Stimulated activated CD4-positive, alpha-beta T cell treated with anti-CD3 and anti-CD28 coated beads, TNF-alpha, amount 100 ng/mL, for 4 hours (primary cell): Measurements from ENCODE around the gene WFDC12.
A peak's percentile ranks its signal among the peaks of the same experiment; 100 is the strongest.

ENCODE experiments used
- DNase-seq, 3 experiments: peaks; one replicate each; pipeline ENCODE4 v3.0.0-alpha.2; 2020; ENCODE audit warnings: low read depth in 3 of 3

The WFDC12 gene

DNA sequence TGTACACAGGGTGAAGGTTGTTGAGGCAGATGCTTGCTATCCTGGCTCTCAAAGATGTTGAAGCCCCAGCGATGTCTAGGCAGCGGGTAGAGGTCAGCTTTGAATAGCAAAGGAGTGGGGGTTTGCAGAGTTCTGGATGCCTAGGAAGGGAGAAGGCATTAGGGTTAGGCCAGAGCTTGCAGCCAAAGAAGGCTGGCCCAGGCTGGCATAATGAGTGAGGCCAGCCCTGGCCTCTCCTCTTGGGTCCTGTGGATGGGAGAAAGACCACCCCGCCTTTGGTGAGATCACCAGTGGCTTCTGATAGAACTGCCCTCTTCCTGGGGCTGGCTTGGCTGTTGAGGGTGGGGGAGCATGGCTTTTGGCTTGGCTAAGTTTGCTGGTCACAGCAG lies 8.9 kb downstream of the WFDC12 start:
- no peak for DNase-seq

DNA sequence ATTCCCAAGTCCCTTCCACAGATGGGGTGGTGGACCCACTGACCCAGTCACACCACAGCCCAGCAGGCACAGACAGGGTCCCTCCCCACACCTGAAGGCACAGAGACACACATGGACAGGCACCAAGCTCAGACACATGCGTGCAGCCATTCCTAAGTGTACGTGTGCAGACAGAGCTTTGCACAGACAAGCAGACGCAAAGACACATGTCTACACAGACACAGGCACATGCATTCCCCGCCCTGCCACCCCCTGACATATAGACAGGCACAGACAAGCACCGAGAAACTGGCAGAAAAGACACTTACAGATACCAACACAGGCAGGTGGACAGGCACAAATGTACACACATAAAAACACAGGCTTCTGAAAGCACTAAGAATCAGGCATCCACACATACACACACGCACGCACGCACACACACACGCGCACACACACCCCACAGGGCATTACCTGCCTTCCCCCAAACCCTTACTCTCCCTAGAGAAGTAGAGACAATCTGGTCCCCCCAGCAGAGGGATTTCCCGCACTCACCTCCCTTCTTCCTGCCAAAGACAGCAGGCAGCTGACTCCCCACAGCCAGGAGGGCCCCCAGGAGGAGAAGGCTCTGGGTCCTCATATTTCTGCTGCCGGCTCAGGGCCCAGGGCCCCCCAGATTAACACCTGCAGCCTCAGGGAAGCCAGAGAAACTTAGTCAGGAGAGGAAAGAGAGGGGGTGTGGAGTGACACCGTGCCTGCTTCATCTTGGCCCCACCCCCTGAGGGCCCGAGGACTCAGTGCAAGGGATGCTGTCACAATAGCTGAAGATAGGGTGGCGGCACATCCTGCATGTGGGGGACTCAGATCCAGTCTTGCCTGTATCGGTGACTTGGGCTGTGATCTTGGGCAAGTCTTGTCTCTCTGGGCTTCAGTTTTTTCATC lies 9.5 kb downstream of the WFDC12 start, which contains the start of gene WFDC5:
Gene WFDC5, minus strand, starts transcription at position 710 of the 921 bp plus-strand sequence. Its CDS starts 91 bp downstream, at position 619.
- DNase-seq: no peak

DNA sequence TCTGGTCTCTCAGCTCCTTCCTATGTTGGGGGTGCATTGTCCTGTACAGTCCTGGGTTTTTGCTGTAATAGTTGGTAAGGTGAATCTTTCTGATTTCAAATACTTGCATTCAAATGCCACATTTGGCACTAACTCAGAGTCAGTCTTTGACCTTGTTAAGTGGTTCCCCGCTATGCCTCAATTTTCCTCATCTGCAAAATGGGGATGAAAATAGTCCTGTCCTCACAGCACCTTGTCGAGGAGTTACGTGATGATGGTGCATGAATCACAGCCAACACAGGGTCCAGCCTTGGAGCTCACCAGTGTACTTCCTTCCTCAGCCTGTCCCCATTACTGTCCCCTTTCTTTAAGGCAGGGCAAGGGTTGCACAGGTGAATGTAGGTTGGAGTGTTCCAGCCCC lies 10.4 kb downstream of the WFDC12 start:
- no peak for DNase-seq

DNA sequence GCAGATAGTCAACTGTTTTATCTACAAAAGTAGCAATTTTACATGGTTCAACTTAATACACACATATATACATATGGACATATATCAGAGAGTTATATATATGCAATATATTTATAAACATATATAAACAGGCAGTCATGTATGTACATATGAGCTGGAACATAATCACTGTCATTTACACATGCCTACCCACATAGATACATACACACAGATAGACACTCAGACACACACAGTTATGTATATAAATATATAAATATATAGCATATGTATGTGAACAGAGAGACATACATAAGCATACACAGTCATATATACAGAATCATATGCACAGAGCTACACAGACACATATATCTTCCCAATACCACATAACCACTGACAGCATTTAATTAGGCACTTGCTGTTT lies 11.5 kb downstream of the WFDC12 start:
- DNase-seq: no peak

DNA sequence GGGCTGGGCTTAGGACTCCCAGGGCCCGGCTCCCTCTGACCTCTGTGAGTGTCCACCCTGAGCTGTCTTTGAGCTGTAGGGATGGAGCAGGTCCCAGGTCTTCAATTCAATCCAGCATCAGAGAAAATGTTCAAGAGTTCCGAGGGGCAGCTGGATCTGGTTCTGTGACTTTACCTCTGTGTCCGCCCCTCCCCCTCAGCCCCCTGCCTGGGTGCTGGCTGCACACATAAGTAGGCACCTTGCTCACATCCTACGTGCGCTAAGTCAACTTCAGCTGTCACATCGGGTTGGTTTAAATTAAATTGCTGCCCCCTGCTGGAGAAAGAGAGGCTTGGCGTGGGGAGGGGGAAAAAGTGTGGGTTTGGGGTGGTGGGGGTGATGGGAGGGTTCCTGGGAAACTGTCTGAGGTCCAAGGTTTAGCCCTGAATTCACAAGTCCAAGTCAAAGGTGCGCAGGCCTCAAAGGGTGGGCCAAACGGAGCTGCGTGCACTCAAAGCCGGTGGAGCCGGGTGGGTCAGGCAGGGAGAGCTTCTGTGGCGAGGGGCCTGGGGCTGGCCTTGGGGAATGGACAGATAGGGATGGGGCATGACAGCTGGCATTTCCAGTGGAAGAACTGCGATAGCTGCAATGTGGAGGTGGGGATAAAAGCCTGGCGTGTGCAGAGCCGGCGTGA lies 12.3 kb downstream of the WFDC12 start:
- no peak for DNase-seq

DNA sequence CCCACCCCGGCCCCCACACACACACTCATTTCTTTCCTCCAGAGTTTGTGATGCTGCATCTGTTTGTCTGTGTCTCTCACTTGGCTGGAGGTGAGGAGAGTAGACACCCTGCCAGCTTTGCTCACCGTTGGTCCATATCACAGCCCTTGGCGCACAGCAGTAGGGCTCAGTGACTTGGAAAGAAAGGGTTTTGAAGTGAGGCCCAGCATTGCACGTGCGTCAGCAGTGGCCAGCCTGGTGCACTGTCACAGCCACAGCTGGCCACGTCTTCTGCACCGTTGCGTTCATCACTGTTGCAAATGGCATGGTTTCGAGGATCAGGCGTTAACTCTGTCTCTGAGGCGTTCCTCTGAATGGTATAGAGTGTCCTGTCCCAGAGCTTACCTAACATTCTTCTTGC lies 13.0 kb downstream of the WFDC12 start:
- no peak for DNase-seq

DNA sequence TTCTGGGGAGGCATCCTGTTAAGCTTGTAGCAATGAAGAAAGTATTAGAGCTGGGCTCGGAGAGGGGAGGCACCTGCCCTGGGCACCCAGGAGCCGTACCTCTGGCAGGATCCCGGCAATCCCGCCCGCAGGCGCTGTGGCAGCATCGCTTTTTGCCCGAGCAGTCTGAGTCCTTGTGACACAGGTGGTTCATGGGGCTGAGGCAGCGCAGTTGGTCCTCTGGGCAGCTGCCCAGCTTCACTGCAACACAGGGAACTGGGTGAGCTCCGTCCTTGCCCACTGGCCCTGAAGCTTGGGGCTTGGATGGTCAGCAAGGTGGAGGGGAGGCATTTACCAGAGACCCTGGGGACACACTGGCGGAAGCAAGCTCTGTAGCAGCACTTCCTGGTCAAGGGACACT lies 14.0 kb downstream of the WFDC12 start:
- no peak for DNase-seq

DNA sequence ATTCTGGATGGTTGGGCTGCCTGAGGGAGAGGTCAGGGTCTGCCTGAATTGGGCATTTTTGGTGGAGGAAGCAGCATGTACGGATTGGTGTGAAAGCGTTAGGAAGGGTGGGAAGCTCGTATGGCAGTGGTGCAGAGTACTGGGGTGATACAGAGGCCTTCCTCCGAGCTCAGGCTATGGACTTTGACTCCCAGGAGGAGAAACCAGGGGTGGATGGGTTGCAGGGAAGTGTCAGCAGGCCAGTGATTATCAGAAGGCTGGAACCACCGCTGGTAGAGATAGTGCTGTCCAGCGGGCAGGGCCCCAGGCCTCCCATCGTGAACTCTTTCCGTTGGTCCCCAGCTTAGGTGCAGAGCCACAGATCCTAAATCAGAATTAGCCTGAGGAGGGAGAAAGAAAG lies 14.6 kb downstream of the WFDC12 start:
- no peak for DNase-seq

DNA sequence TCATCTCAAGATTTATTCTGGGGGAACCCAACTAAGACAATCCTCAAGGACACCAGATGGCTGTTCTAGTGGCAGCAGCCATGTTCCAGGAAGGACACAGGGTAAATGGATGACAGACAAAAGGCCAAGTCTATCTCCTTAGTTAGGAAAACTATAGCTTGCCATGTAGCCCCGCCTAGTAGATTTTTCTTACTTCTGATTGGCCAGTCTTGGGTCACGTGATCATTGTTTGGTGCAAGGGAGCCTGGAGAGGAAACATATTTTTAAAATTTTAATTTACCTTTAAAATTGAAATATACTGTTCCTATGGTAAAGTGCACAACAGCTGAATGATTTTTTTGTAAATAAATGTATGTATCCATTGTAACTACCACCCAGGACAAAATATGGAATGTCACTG lies 18.9 kb downstream of the WFDC12 start:
- no peak for DNase-seq

DNA sequence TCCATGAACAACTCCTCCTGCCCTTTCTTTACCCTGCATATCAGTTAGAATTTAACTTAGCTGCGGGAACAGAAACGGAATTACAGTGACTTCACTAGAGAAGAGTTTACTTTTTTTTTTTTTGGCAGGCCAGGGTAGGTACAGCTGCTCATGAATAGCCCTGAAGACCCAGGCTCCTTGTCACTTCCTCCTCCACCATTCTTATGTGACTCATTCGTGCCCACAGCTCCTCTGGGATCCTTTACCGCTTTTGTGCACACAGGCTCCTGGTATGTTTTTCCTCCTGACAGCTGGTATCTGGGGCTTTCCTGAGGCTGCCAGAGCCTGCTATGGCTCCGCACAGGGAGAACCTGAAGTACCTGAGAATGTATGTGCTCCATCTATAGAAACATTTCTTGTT lies 19.5 kb downstream of the WFDC12 start:
- DNase-seq: no peak

DNA sequence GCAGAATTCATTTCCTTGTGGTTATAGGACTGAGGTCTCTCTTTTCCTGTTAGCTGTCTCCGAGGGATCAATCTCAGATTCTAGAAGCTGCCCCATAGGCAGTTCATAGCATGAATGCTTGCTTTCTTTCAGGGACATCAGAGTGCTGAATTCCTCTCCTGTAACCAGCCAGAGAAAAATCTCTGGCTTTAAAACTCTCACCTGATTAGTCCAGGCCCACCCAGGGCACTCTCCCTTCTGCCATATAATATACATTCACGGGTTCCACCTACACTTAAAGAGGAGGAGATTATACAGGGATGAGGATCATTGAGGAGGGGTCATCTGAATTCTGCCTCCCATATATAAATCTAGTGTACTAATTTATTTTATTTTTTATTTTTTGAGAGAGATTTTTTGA lies 21.2 kb downstream of the WFDC12 start:
- no peak for DNase-seq

DNA sequence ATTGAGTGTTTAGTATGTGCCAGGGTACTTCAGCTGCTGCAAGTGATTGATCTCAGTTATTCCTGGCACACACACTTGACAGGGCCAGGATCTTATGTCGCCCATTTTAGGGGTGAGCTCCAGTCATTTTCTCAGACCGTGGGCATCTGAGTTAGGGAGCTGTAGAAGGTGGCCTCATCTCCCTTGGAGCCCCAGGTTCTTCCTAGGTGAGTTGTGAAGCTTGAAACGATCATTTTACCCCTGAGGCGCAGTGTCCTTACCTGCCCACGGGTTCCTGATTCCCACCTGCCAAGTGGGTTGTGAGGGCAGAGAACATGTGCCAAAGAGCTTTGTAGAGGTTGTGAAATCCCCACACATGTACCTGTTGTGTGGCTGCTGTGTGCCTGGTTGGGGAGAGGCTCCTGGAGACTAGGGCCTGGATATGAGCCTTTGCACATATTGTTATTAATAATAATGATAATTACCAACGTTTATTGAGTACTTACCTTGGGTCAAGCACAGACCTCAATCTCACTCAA lies 22.9 kb downstream of the WFDC12 start:
- DNase-seq: no peak

DNA sequence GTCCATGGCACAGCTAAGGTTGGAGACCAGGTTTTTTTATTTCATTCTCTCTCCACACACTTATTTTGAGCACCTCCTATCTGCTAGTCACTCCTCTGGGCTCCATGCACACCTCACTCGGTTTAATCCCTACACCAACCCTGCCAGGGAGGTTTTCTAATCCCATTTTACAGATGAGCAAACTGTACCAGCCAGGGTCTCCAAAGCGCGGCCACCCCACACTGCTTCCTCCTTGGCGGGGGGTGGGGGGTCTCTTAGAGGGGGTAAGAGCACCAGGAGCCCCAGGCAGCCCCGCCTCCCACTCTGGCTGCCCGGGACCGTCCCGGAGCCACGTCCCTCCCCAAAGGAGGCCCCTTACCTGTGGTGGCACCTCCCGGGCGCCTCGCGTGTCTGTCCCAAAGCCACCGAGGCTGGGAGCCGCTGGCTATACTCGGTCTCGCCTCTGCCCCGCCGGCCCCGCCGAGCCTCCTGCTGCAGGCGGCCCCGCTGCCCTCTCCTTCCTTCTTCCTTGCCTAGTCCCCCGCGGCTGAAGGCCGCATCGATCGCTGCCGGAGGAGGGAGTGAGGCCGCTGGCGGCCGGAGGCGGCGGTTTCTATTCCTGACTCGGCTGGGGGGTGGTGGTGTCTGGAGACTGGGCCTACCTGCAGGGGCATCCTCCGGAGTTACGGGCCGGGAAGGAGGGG lies 23.6 kb downstream of the WFDC12 start, which contains the start of gene KCNS1:
Gene KCNS1, minus strand, starts transcription at position 565 of the 683 bp plus-strand sequence. CDS start 1,891 bp downstream, outside the sequence.
- no peak for DNase-seq

DNA sequence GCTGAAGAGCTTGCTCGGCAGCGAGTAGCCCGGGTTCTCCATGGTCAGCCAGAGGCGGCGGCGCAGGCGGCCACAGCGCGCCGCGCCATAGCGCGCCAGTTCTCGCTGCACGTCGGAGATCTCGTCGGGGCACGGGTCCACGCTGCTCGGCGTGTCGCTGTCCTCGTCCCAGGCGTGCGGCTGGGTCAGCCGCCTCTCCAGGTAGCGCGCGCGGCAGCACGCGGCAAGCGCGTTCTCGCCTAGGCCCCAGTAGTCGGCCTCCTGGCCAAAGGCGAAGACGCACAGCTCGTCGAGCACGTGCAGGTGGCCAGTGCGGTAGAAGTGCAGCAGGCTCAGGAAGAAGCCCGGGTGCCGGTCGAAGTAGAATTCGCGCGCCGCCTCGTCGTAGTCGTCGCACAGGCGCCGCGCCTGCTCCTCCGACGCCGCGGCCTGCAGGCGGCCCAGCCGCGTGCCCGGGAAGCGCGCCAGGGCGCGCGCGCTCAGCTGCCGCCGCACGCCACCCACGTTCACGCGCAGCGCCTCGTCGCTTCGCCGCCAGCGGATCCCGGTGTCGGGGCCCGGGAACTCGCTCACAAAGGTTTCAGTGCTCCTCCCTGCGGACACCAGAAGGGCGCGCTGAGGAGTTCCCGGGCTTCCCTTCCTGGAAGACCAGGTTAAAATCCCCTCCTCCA lies 26.0 kb downstream of the WFDC12 start:
- DNase-seq: no peak

DNA sequence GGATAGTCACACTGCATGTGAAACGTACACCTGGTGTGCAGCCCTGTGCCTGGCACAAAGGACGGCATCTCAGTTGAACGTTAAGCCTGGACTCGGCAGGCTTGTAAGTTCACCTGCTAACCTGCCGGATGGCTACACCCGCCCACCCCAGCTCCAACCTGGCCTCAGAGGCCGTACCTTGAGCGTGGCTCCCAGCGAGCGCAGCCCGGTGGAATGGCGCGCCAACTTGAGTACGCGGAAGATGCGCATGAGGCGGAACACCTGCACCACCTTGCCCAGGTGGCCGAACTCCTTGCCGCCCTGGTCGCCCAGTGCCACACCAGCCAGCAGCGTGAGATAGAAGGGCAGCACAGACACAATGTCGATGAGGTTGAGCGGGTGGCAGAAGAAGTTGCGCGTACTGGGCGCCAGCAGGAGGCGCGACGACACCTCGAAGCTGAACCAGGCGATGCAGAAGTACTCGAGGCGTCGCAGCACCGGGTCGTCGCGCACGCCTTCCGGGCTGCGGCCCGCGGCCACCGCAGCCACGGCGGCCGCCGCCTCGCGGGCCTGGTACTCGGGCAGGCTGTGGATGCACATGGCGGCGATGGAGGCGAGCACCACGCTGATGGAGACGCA lies 26.7 kb downstream of the WFDC12 start:
- no peak for DNase-seq

DNA sequence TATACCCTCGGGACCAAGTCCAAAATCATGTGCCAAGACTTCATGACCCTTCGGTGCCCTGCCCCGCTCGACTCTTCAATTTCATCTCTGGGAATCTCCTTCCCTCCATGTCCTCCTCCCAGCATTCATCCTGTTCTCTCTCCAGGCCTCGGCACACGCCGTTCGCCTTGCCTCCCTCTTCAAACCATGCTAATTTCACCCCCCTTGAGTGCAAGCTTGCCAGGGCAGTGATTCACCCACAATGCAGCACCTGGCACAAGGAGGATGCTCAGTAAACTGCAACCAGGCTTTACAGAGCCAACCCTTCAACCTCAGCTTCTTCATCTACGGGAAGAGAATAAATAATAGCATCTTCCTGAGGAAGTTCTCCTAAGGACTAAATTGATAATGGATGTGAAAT lies 27.5 kb downstream of the WFDC12 start:
- DNase-seq: no peak

DNA sequence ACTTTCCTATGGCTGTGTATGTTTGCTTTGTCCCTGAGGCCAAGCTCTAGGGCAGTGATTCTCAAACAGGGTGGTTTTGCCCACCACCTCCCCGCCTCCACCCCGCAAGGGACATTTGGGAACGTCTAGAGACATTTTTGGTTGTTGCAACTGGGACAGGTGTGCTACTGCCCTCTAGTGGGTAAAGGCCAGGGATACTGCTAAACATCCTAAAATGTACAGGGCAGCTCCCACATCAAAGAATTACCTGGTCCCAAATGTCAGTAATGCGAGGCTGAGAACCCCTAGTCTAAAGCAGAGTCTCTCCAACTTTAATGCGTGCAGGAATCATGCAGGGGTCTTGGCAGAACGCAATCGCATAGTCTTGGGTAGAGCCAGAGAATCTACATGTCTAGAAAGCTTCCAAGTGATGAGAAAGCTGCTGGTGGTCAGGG lies 28.4 kb downstream of the WFDC12 start:
- DNase-seq: peak in 1 of 3 experiments; percentile 40

DNA sequence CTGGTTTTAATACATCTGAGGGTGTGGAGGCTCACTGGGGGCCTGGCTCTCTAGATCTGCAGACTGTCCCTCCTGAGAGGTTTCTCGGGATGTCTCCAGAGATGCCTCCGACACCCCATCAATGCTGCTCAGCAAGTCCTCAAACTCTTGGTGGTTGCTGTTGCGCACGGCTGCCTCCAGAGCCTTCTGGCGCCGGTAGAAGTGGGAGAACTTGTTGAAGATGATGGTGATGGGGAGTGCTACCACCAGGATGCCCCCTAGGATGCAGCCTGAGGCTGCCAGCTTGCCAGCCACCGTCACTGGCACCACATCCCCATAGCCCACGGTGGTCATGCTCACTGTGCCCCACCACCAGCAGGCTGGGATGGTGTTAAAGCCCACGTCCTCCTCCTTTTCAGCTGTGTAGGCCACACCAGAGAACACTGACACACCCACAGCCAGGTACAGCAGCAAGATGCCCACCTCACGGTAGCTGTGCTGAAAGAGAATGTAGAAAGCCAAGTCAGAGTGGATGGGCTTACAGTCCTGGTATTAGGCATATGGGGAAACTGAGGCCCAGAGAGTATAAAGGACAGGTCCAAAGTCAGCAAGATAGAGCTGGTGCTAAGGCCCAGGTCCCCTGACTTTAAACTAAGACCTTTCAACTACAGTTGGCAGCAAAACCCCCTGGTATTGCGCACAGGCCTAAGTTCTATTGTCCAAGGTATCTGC lies 29.2 kb downstream of the WFDC12 start:
- no peak for DNase-seq

DNA sequence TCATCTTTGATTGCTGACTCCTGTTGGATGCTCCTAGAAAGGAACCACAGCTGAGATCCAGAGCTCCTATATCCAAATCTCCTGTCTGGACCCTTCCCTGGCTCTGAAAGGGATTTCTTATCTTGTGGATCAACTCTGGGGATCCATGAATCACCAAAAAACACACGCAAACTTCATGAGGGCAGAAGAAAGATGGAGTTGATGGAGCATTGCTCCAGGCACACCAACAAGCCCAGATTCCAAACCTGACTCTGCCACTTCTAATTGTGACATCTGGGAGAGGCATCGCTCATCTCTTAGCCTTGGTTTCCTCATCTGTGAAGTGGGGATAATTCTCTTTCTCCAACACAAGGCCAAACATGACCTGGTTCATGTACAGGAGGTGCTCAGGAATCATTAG lies 30.1 kb downstream of the WFDC12 start:
- DNase-seq: no peak

DNA sequence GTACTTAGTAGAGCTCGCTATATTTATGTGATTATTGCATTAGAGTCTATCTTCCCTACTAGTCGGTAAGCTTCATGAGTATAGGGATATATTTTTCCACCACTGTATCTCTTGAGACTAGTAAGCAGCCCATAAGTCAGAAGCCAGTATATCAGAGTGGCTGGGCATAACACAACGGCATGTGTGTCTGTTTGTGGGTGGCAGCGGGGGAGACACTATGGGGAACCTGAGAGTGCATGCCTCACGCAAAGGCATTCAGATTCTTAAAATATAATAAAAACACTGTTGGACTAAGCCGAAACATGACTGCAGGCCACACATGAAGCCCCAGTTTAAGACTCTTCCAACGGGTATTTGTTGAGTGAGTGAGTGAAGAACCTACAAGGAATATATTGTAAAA lies 31.4 kb downstream of the WFDC12 start:
- DNase-seq: no peak
